ENCODE measurements around the gene HIBADH.

DNA sequence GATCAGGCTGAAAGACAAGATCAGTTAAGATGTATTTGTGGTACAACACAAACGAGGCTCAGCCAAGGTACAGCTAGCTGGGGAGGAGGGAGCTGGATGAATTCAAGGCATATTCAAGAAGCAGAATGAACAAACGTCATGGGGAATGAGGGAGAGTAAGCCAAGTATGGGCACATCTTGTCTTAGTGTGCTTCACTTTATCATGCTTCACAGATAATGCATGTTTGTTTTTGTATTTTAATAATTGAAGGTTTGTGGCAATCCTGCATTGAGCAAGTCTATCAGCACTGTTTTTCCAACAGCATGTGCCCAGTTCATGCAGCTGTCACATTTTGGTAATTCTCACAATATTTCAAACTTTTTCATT, 135.4 kb downstream of the HIBADH start:
- TF ChIP-seq, protein P1, sequence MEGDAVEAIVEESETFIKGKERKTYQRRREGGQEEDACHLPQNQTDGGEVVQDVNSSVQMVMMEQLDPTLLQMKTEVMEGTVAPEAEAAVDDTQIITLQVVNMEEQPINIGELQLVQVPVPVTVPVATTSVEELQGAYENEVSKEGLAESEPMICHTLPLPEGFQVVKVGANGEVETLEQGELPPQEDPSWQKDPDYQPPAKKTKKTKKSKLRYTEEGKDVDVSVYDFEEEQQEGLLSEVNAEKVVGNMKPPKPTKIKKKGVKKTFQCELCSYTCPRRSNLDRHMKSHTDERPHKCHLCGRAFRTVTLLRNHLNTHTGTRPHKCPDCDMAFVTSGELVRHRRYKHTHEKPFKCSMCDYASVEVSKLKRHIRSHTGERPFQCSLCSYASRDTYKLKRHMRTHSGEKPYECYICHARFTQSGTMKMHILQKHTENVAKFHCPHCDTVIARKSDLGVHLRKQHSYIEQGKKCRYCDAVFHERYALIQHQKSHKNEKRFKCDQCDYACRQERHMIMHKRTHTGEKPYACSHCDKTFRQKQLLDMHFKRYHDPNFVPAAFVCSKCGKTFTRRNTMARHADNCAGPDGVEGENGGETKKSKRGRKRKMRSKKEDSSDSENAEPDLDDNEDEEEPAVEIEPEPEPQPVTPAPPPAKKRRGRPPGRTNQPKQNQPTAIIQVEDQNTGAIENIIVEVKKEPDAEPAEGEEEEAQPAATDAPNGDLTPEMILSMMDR (IDR thresholded peaks at IDR 0.05 in 4 of 5, conservative IDR thresholded peaks at IDR 0.05 in 1 of 5), result no peak
- TF ChIP-seq POLR2A (IDR thresholded peaks at IDR 0.05), result no peak

Data from gastrocnemius medialis (tissue), 4 donors.